H1 (cell line): ENCODE results near the gene GPSM3. TPM values are rescaled to one million over a fixed set of nuclear protein-coding genes. Genes with fewer than 3 reads are reported as not detected.

Source experiments
- ASH2L ChIP-seq: fragments of 200-600, 300-600 bp; sonication (generic); IDR thresholded peaks from one replicate; pipeline ENCODE4 v1.7.1; 2017; ENCODE audit warnings: low read length
- BACH1 ChIP-seq: IDR thresholded peaks from 2 replicates; pipeline ENCODE4 v1.6.1; 2012; ENCODE audit warnings: low read length, improper control_type of control experiment
- BRCA1 ChIP-seq: IDR thresholded peaks from 2 replicates; pipeline ENCODE4 v1.6.1; 2012; ENCODE audit warnings: low read depth, low read length, improper control_type of control experiment
- CHD1 ChIP-seq: IDR thresholded peaks from 2 replicates; pipeline ENCODE4 v1.6.1; 2012; ENCODE audit warnings: low read depth, low read length, improper control_type of control experiment
- EGR1 ChIP-seq: IDR thresholded peaks from 2 replicates; pipeline ENCODE4 v1.6.1; 2011; ENCODE audit warnings: low read depth, low read length, borderline replicate concordance
- FOSL1 ChIP-seq: IDR thresholded peaks from 2 replicates; pipeline ENCODE4 v1.6.1; 2011; ENCODE audit warnings: mild to moderate bottlenecking, low read depth, low read length, moderate library complexity; ENCODE audit not compliant: insufficient read depth
- GABPA ChIP-seq: IDR thresholded peaks from 2 replicates; pipeline ENCODE4 v1.6.1; 2011; ENCODE audit warnings: mild to moderate bottlenecking, low read length, moderate library complexity, borderline replicate concordance; ENCODE audit not compliant: insufficient read depth
- GTF2F1 ChIP-seq: IDR thresholded peaks from 2 replicates; pipeline ENCODE4 v1.6.1; 2012; ENCODE audit warnings: low read depth, low read length, improper control_type of control experiment, borderline replicate concordance
- HDAC6 ChIP-seq: IDR thresholded peaks from one replicate; pipeline ENCODE4 v1.7.1; 2012; ENCODE audit warnings: low read depth, mild to moderate bottlenecking, inconsistent platforms, low read length, moderate library complexity
- MAFK ChIP-seq: IDR thresholded peaks from 2 replicates; pipeline ENCODE4 v1.6.1; 2012; ENCODE audit warnings: low read depth, mild to moderate bottlenecking, improper control_type of control experiment, low read length
- NRF1 ChIP-seq: IDR thresholded peaks from 2 replicates; pipeline ENCODE4 v1.6.1; 2011; ENCODE audit warnings: mild to moderate bottlenecking, low read depth, low read length, improper control_type of control experiment
- PHF8 ChIP-seq: fragments of 200-600 bp; sonication (generic); conservative IDR thresholded peaks from 2 replicates; pipeline ENCODE4 v1.7.1; 2012; ENCODE audit warnings: low read depth, mild to moderate bottlenecking, inconsistent platforms, low read length, moderate library complexity
- POLR2A ChIP-seq, 2 experiments: IDR thresholded peaks; 1 replicate in 1 of 2; 2 replicates in 1 of 2; pipeline ENCODE4 v1.6.1; 2011; ENCODE audit warnings: low read depth in 2 of 2, low read length in 2 of 2, mild to moderate bottlenecking in 2 of 2; ENCODE audit errors: control extremely low read depth in 1 of 2
- POU5F1 ChIP-seq: IDR thresholded peaks from 2 replicates; pipeline ENCODE4 v1.6.1; 2011; ENCODE audit warnings: low read depth, mild to moderate bottlenecking, low read length, moderate library complexity
- RXRA ChIP-seq: IDR thresholded peaks from 2 replicates; pipeline ENCODE4 v1.6.1; 2011; ENCODE audit warnings: low read depth, mild to moderate bottlenecking, low read length, moderate library complexity; ENCODE audit not compliant: insufficient read depth
- SP1 ChIP-seq: IDR thresholded peaks from 2 replicates; pipeline ENCODE4 v1.6.1; 2011; ENCODE audit warnings: low read depth, low read length
- SP4 ChIP-seq: IDR thresholded peaks from 2 replicates; pipeline ENCODE4 v1.6.1; 2012; ENCODE audit warnings: low read length, inconsistent platforms
- SRF ChIP-seq: IDR thresholded peaks from 2 replicates; pipeline ENCODE4 v1.6.1; 2011; ENCODE audit warnings: mild to moderate bottlenecking, low read depth, low read length, moderate library complexity
- TCF12 ChIP-seq: IDR thresholded peaks from 2 replicates; pipeline ENCODE4 v1.6.1; 2011; ENCODE audit warnings: low read depth, mild to moderate bottlenecking, low read length
- polyA plus RNA-seq, 7 experiments: library from polyadenylated mRNA; depleted of rRNA in 3 of 7; stranded (reverse) in 5 of 7; unstranded in 2 of 7; fragments of >200 nt in 5 of 7; fragments of 200-250 nt in 2 of 7; gene quantifications; 1 replicate in 5 of 7; 2 replicates in 1 of 7; 4 replicates in 1 of 7; pipeline versions ENCODE4 v1.2.1 to v1.2.3, GENCODE V29; 2011 to 2013; ENCODE audit warnings: missing spikeins in 2 of 7, mixed read lengths in 2 of 7
- total RNA-seq: library from RNA; stranded (reverse); fragmentation: NEBNext Ultra II Directional; extraction: Animal tissue kit (Norgen Biotek cat#: 25700); gene quantifications from 2 replicates; pipeline ENCODE4 v1.2.1, GENCODE V29; 2021
- TF ChIP-seq, protein P1 (sequence below): IDR thresholded peaks from 2 replicates; pipeline ENCODE4 v1.6.1; 2012; ENCODE audit warnings: inconsistent platforms
- TF ChIP-seq, protein P2 (sequence below): IDR thresholded peaks from 2 replicates; pipeline ENCODE4 v1.6.1; 2011; ENCODE audit warnings: low read length, improper control_type of control experiment
- TF ChIP-seq, protein P3 (sequence below), 3 experiments: IDR thresholded peaks; 1 replicate in 2 of 3; 2 replicates in 1 of 3; pipeline versions ENCODE4 v1.5.1 to v1.6.1; 2011; ENCODE audit warnings: low read length in 3 of 3, mild to moderate bottlenecking in 3 of 3, inconsistent platforms in 2 of 3, low read depth in 1 of 3, moderate library complexity in 1 of 3; ENCODE audit not compliant: insufficient read depth in 1 of 3; ENCODE audit errors: control extremely low read depth in 1 of 3

The GPSM3 gene
- total and polyA plus RNA-seq, 2 of the 8 experiments (the other 6 are each of a cell fraction or from before 2014, with no cell fraction given), result 6.6 to 9.8 TPM

DNA sequence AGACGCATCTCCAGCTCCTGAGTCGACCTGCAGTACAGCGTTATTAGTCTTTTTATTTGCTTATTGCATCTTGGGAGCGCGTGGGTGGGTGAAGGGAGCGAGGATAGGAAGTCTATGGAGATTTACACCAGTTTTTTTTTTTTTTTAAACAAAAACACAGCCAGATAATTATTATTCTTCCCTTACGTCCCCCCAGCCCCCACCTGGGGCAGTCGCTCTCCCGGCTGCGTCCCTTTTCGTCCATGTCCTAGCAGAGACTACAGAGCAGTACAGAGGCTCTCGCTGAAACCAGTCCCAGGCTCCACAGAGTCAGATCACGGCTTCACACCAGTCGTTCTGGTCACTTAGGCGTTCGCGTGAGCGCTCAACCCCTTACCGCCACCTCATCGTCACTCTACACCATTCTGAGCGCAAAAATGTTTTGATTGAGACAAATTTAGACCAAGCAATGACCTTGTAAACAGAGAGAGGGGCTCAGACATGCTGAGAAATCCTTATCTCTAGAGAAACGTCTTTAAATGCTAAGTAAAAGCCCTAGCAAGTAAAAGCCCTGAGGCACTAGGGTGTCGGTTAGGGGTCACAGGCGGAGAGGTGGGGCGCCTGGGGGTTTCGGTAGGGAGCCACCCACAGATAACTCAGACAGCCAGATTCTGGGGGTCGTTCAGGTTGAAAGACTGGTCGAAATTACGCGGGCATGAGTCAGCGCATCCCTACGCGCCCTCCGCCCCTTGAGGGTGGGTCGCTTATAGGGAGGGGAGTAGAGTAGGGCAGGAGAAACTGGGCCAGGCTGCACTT, 39.5 kb downstream of the GPSM3 start (continued):
- TF ChIP-seq SP1 (no peak), HDAC6 (no peak), RXRA (no peak), ASH2L (peak; percentile 3), EGR1 (no peak), MAFK (peak; percentile 44; the same call in 1 of the 2 replicates), POU5F1 (no peak), GABPA (no peak), PHF8 (no peak), TCF12 (no peak), SP4 (no peak), BRCA1 (no peak), FOSL1 (no peak), BACH1 (peak; percentile 41; the same call in 1 of the 2 replicates), POLR2A (IDR thresholded peaks at IDR 0.05; ENCODE audit: control extremely low read depth in 1 of 2, low read depth in 2 of 2, low read length in 2 of 2) (no peak), SRF (no peak), CHD1 (no peak), GTF2F1 (no peak), NRF1 (no peak)
- TF ChIP-seq, protein P1, sequence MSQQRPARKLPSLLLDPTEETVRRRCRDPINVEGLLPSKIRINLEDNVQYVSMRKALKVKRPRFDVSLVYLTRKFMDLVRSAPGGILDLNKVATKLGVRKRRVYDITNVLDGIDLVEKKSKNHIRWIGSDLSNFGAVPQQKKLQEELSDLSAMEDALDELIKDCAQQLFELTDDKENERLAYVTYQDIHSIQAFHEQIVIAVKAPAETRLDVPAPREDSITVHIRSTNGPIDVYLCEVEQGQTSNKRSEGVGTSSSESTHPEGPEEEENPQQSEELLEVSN, result no peak
- TF ChIP-seq, protein P2, sequence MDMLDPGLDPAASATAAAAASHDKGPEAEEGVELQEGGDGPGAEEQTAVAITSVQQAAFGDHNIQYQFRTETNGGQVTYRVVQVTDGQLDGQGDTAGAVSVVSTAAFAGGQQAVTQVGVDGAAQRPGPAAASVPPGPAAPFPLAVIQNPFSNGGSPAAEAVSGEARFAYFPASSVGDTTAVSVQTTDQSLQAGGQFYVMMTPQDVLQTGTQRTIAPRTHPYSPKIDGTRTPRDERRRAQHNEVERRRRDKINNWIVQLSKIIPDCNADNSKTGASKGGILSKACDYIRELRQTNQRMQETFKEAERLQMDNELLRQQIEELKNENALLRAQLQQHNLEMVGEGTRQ, result no peak
- TF ChIP-seq, protein P3, sequence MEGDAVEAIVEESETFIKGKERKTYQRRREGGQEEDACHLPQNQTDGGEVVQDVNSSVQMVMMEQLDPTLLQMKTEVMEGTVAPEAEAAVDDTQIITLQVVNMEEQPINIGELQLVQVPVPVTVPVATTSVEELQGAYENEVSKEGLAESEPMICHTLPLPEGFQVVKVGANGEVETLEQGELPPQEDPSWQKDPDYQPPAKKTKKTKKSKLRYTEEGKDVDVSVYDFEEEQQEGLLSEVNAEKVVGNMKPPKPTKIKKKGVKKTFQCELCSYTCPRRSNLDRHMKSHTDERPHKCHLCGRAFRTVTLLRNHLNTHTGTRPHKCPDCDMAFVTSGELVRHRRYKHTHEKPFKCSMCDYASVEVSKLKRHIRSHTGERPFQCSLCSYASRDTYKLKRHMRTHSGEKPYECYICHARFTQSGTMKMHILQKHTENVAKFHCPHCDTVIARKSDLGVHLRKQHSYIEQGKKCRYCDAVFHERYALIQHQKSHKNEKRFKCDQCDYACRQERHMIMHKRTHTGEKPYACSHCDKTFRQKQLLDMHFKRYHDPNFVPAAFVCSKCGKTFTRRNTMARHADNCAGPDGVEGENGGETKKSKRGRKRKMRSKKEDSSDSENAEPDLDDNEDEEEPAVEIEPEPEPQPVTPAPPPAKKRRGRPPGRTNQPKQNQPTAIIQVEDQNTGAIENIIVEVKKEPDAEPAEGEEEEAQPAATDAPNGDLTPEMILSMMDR (IDR thresholded peaks at IDR 0.05; ENCODE audit: control extremely low read depth in 1 of 3, insufficient read depth in 1 of 3, low read depth in 1 of 3, low read length in 3 of 3), result no peak
